H9 (cell line): ENCODE measurements around the gene RAB35. TPM values are rescaled to one million over a fixed set of nuclear protein-coding genes. Genes with fewer than 3 reads are reported as not detected.
A peak's percentile ranks its signal among the peaks of the same experiment; 100 is the strongest.

Source experiments
- DNase-seq: peaks from one replicate; pipeline ENCODE4 v3.0.0-alpha.2; 2017
- H2AFZ ChIP-seq: one replicate; pipeline ENCODE4 v1.6.1; 2013; ENCODE audit warnings: mild to moderate bottlenecking, low read length, control low read depth, moderate library complexity
- H2AK5ac ChIP-seq: 2 replicates; pipeline ENCODE4 v1.6.1; 2013; ENCODE audit warnings: low read length, control low read depth, mixed read lengths; ENCODE audit not compliant: insufficient read length
- H2BK120ac ChIP-seq: one replicate; pipeline ENCODE4 v1.6.1; 2013; ENCODE audit warnings: low read depth, mild to moderate bottlenecking, low read length, control low read depth, inconsistent platforms; ENCODE audit not compliant: poor library complexity, severe bottlenecking
- H2BK12ac ChIP-seq: 2 replicates; pipeline ENCODE4 v1.6.1; 2013; ENCODE audit warnings: low read length, control low read depth, mixed read lengths, low read depth; ENCODE audit not compliant: insufficient read length
- H2BK15ac ChIP-seq: 2 replicates; pipeline ENCODE4 v1.6.1; 2013; ENCODE audit warnings: low read depth, low read length, control low read depth
- H2BK20ac ChIP-seq: one replicate; pipeline ENCODE4 v1.6.1; 2013; ENCODE audit warnings: low read depth, mild to moderate bottlenecking, low read length, control low read depth, inconsistent platforms; ENCODE audit not compliant: poor library complexity, severe bottlenecking
- H2BK5ac ChIP-seq: 2 replicates; pipeline ENCODE4 v1.6.1; 2013; ENCODE audit warnings: low read length, control low read depth, mixed read lengths; ENCODE audit not compliant: insufficient read length
- H3K14ac ChIP-seq: 2 replicates; pipeline ENCODE4 v1.6.1; 2013; ENCODE audit warnings: low read length, control low read depth; ENCODE audit not compliant: insufficient read depth
- H3K18ac ChIP-seq: 2 replicates; pipeline ENCODE4 v1.6.1; 2013; ENCODE audit warnings: low read depth, mild to moderate bottlenecking, mixed read lengths, low read length, control low read depth; ENCODE audit not compliant: insufficient read length
- H3K23ac ChIP-seq: 2 replicates; pipeline ENCODE4 v1.6.1; 2013; ENCODE audit warnings: low read length, control low read depth, mixed read lengths, low read depth; ENCODE audit not compliant: insufficient read length
- H3K23me2 ChIP-seq: 2 replicates; pipeline ENCODE4 v1.6.1; 2013; ENCODE audit warnings: low read depth, mild to moderate bottlenecking, mixed read lengths, low read length, control low read depth; ENCODE audit not compliant: insufficient read length, poor library complexity, severe bottlenecking
- H3K27ac ChIP-seq: 2 replicates; pipeline ENCODE4 v1.5.1; 2013; ENCODE audit warnings: low read length, control low read depth, mixed read lengths, low read depth; ENCODE audit not compliant: insufficient read length
- H3K27me3 ChIP-seq: 2 replicates; pipeline ENCODE4 v1.6.1; 2013; ENCODE audit warnings: low read length, control low read depth, inconsistent platforms; ENCODE audit not compliant: insufficient read depth
- H3K4ac ChIP-seq: 2 replicates; pipeline ENCODE4 v1.6.1; 2013; ENCODE audit warnings: low read depth, mild to moderate bottlenecking, control low read depth, inconsistent platforms, low read length, moderate library complexity
- H3K4me1 ChIP-seq: 2 replicates; pipeline ENCODE4 v1.6.1; 2013; ENCODE audit warnings: low read length, control low read depth, inconsistent platforms; ENCODE audit not compliant: insufficient read depth
- H3K4me2 ChIP-seq: 2 replicates; pipeline ENCODE4 v1.6.1; 2013; ENCODE audit warnings: low read length, control low read depth, mixed read lengths; ENCODE audit not compliant: insufficient read length, insufficient read depth
- H3K56ac ChIP-seq: 2 replicates; pipeline ENCODE4 v1.6.1; 2013; ENCODE audit warnings: low read depth, mild to moderate bottlenecking, mixed read lengths, low read length, control low read depth; ENCODE audit not compliant: insufficient read length
- H3K79me1 ChIP-seq: 2 replicates; pipeline ENCODE4 v1.6.1; 2013; ENCODE audit warnings: low read depth, mild to moderate bottlenecking, moderate library complexity, low read length, control low read depth, inconsistent platforms; ENCODE audit not compliant: insufficient read depth, poor library complexity, severe bottlenecking
- H3K79me2 ChIP-seq: 2 replicates; pipeline ENCODE4 v1.6.1; 2013; ENCODE audit warnings: low read length, control low read depth, inconsistent platforms; ENCODE audit not compliant: insufficient read depth
- H3K9ac ChIP-seq: 2 replicates; pipeline ENCODE4 v1.6.1; 2013; ENCODE audit warnings: low read length, control low read depth, mixed read lengths; ENCODE audit not compliant: insufficient read length; ENCODE audit errors: extremely low read depth
- H3K9me3 ChIP-seq: one replicate; pipeline ENCODE4 v1.6.1; 2013; ENCODE audit warnings: low read depth, low read length, inconsistent platforms; ENCODE audit not compliant: control insufficient read depth
- H3T11ph ChIP-seq: one replicate; pipeline ENCODE4 v1.6.1; 2013; ENCODE audit warnings: mild to moderate bottlenecking, low read length, control low read depth, inconsistent platforms
- H4K20me1 ChIP-seq: one replicate; pipeline ENCODE4 v1.6.1; 2013; ENCODE audit not compliant: control insufficient read depth, insufficient read length, insufficient read depth
- H4K5ac ChIP-seq: 2 replicates; pipeline ENCODE4 v1.6.1; 2013; ENCODE audit warnings: low read depth, mild to moderate bottlenecking, mixed read lengths, low read length, control low read depth; ENCODE audit not compliant: insufficient read length
- H4K8ac ChIP-seq: replicated peaks from 2 replicates; pipeline ENCODE4 v1.6.1; 2013; ENCODE audit warnings: low read length, control low read depth, mixed read lengths, low read depth; ENCODE audit not compliant: insufficient read length
- H4K91ac ChIP-seq: 2 replicates; pipeline ENCODE4 v1.6.1; 2013; ENCODE audit warnings: low read depth, mild to moderate bottlenecking, moderate library complexity, mixed read lengths, low read length, control low read depth; ENCODE audit not compliant: insufficient read length
- H3K27ac Mint-ChIP-seq, 3 experiments: 2 replicates in 2 of 3; 3 replicates in 1 of 3; pipeline ENCODE4 v1.8.0; 2020 to 2021; ENCODE audit warnings: mixed read lengths in 3 of 3, mild to moderate bottlenecking in 1 of 3, moderate library complexity in 1 of 3
- H3K27me3 Mint-ChIP-seq: 2 replicates; pipeline ENCODE4 v1.8.0; 2021; ENCODE audit warnings: low read depth, mild to moderate bottlenecking, moderate library complexity, mixed read lengths
- H3K36me3 Mint-ChIP-seq, 3 experiments: 2 replicates in 2 of 3; 3 replicates in 1 of 3; pipeline ENCODE4 v1.8.0; 2020 to 2021; ENCODE audit warnings: low read depth in 3 of 3, mixed read lengths in 3 of 3; ENCODE audit not compliant: insufficient read depth in 1 of 3
- H3K4me1 Mint-ChIP-seq, 2 experiments: 2 replicates each; pipeline ENCODE4 v1.8.0; 2020; ENCODE audit warnings: mixed read lengths in 2 of 2
- H3K4me3 Mint-ChIP-seq, 2 experiments: 2 replicates in 1 of 2; 3 replicates in 1 of 2; pipeline ENCODE4 v1.8.0; 2020 to 2021; ENCODE audit warnings: mild to moderate bottlenecking in 2 of 2, mixed read lengths in 2 of 2, moderate library complexity in 1 of 2
- H3K9me3 Mint-ChIP-seq, 2 experiments: 2 replicates in 1 of 2; 3 replicates in 1 of 2; pipeline ENCODE4 v1.8.0; 2020; ENCODE audit warnings: mild to moderate bottlenecking in 2 of 2, mixed read lengths in 2 of 2, moderate library complexity in 1 of 2
- WGBS: extraction: QIAGEN DNeasy Blood & Tissue Kit; methylation state at CpG from one replicate; pipeline ENCODE4 v1.1.7; 2013; ENCODE audit warnings: missing lambda C conversion rate, low lambda C conversion rate, mixed read lengths; ENCODE audit not compliant: insufficient read length; ENCODE audit errors: extremely low coverage; 5-methylcytosine and 5-hydroxymethylcytosine counted together
- total RNA-seq: library from RNA; stranded (reverse); gene quantifications from 2 replicates; pipeline ENCODE4 v1.2.1, GENCODE V29; 2021
- TF ChIP-seq, protein P1 (sequence below): fragments of 200-600 bp; sonication (generic); conservative IDR thresholded peaks from 3 replicates; pipeline ENCODE4 v1.8.0; 2021; ENCODE audit warnings: antibody characterized with exemption, mild to moderate bottlenecking

RAB35 gene
- total RNA-seq, 1 experiment from 2014 or later, result 60.0 TPM

DNA sequence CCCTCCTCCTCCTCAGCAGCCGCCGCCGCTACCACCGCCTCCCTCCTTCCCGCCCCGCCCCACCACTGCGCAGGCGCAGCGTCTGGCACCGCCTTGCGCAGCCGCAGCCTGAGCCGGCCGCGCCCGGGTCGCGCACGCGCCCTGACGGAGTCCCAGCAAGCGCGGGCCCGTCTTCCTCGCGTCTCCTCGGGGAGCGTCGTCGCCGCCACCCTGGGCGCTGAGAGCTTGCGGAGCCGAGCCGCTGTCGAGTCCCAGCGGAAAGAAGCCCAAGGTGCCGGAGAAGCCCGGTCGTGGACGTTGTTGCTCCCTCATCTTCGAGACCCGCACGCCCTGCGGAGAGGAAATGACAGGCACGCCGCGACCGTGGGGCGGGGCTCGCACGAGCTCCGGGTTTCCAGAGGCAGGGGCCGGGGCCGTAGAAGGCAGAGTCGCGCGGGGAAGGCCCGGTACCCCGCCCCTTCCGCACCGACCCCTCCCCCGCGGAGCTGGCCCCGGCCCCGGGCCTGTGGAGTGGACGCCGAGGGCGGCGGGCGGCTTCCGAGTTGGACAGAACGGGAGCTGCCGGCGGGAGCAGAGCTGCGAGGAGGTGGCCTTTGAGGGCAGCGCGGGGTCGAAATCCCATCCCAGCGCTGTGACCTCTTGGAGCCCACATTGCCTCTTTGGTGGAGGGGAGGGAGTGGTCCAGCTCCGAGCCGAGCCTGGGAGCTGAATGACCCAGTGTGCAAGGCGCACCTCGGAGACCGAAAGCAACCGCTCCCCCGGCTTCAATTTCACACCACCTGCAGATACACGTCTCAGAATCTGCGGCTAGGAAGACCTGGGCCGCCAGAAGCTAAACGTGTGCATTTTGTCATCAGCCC, 469 bp upstream of the RAB35 start:
- peaks cover 10% of the 10 kb centered on the region for H3K23me2 ChIP-seq
- Mint-ChIP-seq H3K4me3 (peak overlapping the region; percentile 84 to 96), H3K9me3 (no peaks in the 10 kb centered on the region; a peak in 1 of 5 replicates), H3K4me1 (peaks cover 26% of the 10 kb centered on the region in 2 experiments), H3K27me3 (no peaks in the 10 kb centered on the region; the same call in 1 of the 2 replicates), H3K27ac (peak overlapping the region; percentile 75 to 97 (median 90)), H3K36me3 (peaks cover 10 to 34% (median 16%) of the 10 kb centered on the region in 3 experiments)
- H3K56ac ChIP-seq, result no peak overlapping the region
- no peak overlapping the region for H2BK15ac ChIP-seq
- H3K18ac ChIP-seq, result peak overlapping the region; percentile 65
- no peak overlapping the region for H2AFZ ChIP-seq
- DNase-seq, result peak; percentile 98
- WGBS, result no CpG with 5 or more reads among the region's 91 CpGs
- H2BK5ac ChIP-seq, result no peak overlapping the region
- H3K79me1 ChIP-seq, result peaks cover 2% of the 10 kb centered on the region
- no peak overlapping the region for H3T11ph ChIP-seq
- H4K91ac ChIP-seq, result no peak overlapping the region
- TF ChIP-seq, protein P1, sequence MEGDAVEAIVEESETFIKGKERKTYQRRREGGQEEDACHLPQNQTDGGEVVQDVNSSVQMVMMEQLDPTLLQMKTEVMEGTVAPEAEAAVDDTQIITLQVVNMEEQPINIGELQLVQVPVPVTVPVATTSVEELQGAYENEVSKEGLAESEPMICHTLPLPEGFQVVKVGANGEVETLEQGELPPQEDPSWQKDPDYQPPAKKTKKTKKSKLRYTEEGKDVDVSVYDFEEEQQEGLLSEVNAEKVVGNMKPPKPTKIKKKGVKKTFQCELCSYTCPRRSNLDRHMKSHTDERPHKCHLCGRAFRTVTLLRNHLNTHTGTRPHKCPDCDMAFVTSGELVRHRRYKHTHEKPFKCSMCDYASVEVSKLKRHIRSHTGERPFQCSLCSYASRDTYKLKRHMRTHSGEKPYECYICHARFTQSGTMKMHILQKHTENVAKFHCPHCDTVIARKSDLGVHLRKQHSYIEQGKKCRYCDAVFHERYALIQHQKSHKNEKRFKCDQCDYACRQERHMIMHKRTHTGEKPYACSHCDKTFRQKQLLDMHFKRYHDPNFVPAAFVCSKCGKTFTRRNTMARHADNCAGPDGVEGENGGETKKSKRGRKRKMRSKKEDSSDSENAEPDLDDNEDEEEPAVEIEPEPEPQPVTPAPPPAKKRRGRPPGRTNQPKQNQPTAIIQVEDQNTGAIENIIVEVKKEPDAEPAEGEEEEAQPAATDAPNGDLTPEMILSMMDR, result no peak
- no peaks in the 10 kb centered on the region for H3K9me3 ChIP-seq
- no peak overlapping the region for H2BK20ac ChIP-seq
- peaks cover 22% of the 10 kb centered on the region; the same call in 1 of the 2 replicates for H3K79me2 ChIP-seq
- H4K20me1 ChIP-seq, result peaks cover 3% of the 10 kb centered on the region
- H3K4ac ChIP-seq, result no peak overlapping the region
- H3K14ac ChIP-seq, result peak overlapping the region; percentile 85; the same call in 1 of the 2 replicates
- no peak overlapping the region for H3K23ac ChIP-seq
- no peak overlapping the region for H4K5ac ChIP-seq
- H3K4me1 ChIP-seq, result peaks cover 6% of the 10 kb centered on the region
- H2BK120ac ChIP-seq, result no peak overlapping the region
- no peaks in the 10 kb centered on the region for H3K27me3 ChIP-seq
- H4K8ac ChIP-seq, result no peak overlapping the region
- no peak overlapping the region for H2AK5ac ChIP-seq
- H2BK12ac ChIP-seq, result no peak overlapping the region
- peak overlapping the region; percentile 66 for H3K9ac ChIP-seq
- H3K4me2 ChIP-seq, result peak overlapping the region; percentile 82
- H3K27ac ChIP-seq, result no peak overlapping the region
